ENCODE results near the gene PIEZO2. TPM values are rescaled to one million over a fixed set of nuclear protein-coding genes. Genes with fewer than 3 reads are reported as not detected.

PIEZO2 gene
- total RNA-seq, 1 donor from 2014 or later: 0.30 TPM

- peak; percentile 70 for DNase-seq (ENCODE audit: low read depth)
Measured at GRCh38 chr18:10620670-10621329, 528.6 kb downstream of the PIEZO2 start.

Data from renal cortical epithelial cell (primary cell).